ENCODE results near the gene LRMDA. TPM values are rescaled to one million over a fixed set of nuclear protein-coding genes. Genes with fewer than 3 reads are reported as not detected.

Gene LRMDA
- total RNA-seq, 4 donors from 2014 or later: 12.0 to 15.9 (median 13.9) TPM

GRCh38 chr10:75847477-75847876, 416.1 kb downstream of the LRMDA start:
- no peak for TF ChIP-seq CTCF (IDR thresholded peaks at IDR 0.05)
- ATAC-seq (ENCODE audit: low FRiP score): no peak
- DNase-seq (ENCODE audit: low spot score): no peak

GRCh38 chr10:75851580-75852345, 420.3 kb downstream of the LRMDA start:
- ATAC-seq (ENCODE audit: low FRiP score): no peak
- no peak for DNase-seq (ENCODE audit: low spot score)
- no peak for TF ChIP-seq CTCF (IDR thresholded peaks at IDR 0.05)

GRCh38 chr10:75852851-75853484, 421.5 kb downstream of the LRMDA start:
- DNase-seq (ENCODE audit: low spot score) (no peak), ATAC-seq (ENCODE audit: low FRiP score) (no peak)
- TF ChIP-seq CTCF (IDR thresholded peaks at IDR 0.05): no peak

- DNase-seq (ENCODE audit: low spot score) (no peak), ATAC-seq (ENCODE audit: low FRiP score) (no peak)
- TF ChIP-seq CTCF (IDR thresholded peaks at IDR 0.05): no peak
Observed at GRCh38 chr10:75857269-75857846, 425.9 kb downstream of the LRMDA start.

- TF ChIP-seq CTCF (IDR thresholded peaks at IDR 0.05): no peak
- no peak for DNase-seq (ENCODE audit: low spot score)
- no peak for ATAC-seq (ENCODE audit: low FRiP score)
Observed at GRCh38 chr10:75857896-75858295, 426.5 kb downstream of the LRMDA start.

- no peak for DNase-seq (ENCODE audit: low spot score)
- ATAC-seq (ENCODE audit: low FRiP score): no peak
- no peak for TF ChIP-seq CTCF (IDR thresholded peaks at IDR 0.05)
Observed at GRCh38 chr10:75858339-75858738, 426.9 kb downstream of the LRMDA start.

Data from omental fat pad (tissue), 4 donors.